GM12873 (cell line): ENCODE data around the gene AOX1.

Source experiments
- TF ChIP-seq, protein P1 (sequence below): IDR thresholded peaks from 2 replicates; pipeline ENCODE4 v1.5.1; 2012; ENCODE audit warnings: low read depth, mild to moderate bottlenecking, moderate library complexity, low read length, control low read depth; ENCODE audit not compliant: insufficient read depth; ENCODE audit errors: missing control alignments

AOX1 gene

DNA sequence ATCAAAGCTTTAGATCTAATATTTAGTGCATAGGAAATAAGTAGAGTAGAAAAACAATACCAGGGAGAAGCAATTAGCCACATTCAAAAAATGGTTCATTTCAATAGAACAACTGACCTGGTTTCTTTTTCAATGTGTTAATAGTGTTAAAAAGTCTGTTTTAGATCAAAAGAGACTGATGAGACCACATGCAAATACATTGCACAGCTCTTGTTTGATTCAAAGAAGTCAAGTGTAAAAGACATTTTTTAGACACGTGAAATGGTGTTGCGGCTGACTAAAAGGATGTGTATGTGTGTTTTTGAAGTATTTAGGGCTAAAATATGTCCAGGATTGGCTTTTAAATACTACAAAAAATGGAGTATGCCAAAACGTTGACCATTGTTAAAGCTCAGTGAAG lies 1.2 kb upstream of the AOX1 start:
- TF ChIP-seq, protein P1, sequence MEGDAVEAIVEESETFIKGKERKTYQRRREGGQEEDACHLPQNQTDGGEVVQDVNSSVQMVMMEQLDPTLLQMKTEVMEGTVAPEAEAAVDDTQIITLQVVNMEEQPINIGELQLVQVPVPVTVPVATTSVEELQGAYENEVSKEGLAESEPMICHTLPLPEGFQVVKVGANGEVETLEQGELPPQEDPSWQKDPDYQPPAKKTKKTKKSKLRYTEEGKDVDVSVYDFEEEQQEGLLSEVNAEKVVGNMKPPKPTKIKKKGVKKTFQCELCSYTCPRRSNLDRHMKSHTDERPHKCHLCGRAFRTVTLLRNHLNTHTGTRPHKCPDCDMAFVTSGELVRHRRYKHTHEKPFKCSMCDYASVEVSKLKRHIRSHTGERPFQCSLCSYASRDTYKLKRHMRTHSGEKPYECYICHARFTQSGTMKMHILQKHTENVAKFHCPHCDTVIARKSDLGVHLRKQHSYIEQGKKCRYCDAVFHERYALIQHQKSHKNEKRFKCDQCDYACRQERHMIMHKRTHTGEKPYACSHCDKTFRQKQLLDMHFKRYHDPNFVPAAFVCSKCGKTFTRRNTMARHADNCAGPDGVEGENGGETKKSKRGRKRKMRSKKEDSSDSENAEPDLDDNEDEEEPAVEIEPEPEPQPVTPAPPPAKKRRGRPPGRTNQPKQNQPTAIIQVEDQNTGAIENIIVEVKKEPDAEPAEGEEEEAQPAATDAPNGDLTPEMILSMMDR, result no peak

DNA sequence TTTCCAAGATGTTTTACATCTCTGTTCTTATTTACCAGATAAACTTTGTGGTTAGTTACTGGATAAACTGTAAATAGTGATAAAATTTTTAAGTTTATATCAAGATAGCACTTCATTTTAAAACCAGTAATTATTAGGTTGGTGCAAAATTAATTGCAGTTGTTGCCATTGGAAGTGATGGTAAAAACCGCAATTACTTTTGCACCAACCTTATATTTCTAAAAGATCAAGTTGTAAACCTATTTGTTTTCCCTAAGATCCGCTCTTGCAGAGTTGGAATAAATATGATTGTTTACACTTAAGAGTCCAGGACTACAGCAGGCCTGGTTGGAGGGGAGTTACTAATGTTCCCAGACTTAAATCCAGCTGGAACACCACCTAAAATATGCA lies 479 bp upstream of the AOX1 start:
- TF ChIP-seq, protein P1, result no peak

DNA sequence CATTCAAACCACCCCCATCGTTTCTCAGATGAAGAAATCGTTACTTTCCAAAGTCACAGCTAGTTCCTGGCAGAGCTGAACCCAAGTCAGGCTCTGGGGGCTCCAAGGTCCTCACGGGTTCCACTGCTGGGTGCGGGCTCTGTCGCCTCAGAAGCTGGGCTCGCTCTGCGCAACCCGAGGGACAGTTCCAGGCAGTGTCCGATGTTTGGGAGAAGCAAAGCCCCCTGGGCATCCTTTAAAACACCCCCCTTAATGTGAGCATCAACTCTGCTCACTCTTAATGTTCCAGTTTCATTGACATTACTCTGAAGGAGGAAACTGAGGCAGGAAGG lies 796 bp downstream of the AOX1 start:
- TF ChIP-seq, protein P1, result no peak

DNA sequence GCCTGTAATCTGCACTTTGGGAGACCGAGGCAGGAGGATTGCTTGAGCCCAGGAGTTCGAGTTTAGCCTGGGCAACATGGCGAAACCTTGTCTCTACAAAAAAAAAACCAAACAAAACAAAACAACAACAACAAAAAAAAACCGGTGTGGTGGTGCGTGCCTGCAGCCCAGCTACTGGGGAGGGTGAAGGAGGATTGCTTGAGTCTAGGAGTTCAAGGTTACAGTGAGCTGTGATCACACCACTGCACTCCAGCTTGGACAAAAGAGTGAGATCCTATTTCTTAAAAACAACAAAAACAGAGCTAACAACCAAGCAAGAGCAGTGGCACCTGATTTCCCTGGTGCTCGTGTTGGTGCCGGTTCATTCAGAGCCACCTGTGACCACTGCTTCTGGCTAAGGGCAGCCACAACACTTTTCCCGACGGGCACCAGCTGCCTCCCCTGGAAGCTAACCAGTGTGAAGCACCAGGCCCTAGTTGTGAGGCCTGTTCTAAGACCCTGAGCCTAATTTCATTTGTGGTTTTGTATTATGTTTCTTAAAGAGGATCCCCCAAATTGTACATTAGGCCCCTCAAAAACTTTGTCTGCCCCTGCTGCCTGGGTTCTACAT lies 1.3 kb downstream of the AOX1 start:
- TF ChIP-seq, protein P1, result no peak

DNA sequence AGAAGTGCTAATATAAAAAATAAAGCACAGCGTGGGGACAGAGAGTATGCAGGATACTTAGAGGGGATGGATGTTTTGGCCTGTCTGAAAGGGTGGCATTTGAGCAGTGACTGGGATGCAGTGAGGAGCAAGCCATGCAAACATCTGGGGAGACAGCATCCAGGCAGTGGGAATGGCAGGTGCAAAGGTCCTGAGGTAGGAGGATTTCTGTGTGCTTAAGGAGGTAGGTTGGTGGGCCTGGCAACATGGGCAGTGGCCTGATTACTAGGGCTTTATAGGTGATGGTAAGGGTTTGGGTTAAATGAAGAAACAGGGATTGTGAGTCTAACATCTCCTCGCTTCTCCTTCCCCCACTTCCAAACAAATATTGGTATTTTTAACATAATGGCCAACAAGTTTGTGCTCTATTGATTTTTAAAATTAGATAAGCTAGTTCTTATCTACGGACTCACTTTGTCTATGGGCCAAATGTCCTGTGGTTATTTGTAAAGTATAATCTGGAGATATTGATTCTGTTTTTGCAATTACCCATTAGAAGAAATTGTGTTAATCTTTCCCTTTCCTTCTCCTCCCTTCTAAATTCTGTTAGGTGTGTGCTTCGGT lies 2.4 kb downstream of the AOX1 start:
- TF ChIP-seq, protein P1, result no peak

DNA sequence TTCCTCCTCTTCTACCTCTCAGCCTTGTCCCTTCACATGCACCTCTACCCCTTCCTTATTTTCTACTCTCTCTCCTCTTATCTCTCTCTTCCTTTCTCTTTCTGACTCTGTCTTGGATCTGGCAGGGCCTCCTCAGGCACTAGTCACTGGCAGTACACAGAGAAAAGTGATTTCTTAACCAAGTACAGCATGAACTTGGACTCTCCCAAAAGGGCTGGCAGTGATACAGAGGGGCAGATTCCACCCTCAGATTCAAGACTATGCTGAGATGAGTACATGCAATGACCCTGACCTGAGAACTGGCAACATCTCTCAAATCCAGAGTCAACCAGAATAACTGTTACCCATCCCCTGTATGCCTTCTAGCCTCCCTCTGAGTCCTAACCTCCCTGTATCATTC lies 4.3 kb downstream of the AOX1 start:
- TF ChIP-seq, protein P1, result no peak

DNA sequence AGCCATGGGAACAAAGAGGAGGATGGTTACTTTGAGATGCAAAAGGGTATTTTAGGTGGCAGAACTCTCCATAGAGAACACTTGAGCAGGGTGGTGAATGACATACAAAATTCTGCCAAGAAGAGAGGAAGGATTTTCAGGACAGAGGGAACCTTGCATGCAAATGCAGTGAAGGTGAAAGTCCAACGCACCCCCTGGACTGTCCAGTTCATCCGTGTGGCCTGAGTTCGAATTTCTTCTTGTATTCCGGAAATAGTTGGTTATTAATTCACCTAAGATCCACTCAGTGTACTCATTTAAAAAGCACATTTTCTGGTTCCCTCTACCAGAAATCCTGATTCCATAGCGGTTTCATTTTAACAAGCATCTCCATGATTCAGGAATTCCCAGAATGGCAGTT lies 5.5 kb downstream of the AOX1 start:
- TF ChIP-seq, protein P1, result no peak
